HEK293 (cell line): ENCODE results near the gene KCNS1.

Experiments used
- CTCF ChIA-PET: fragments of 350-600 bp; formaldehyde crosslinking; extraction: SDS; loops from one replicate; lab custom pipeline; 2021; ENCODE audit warnings: antibody characterized with exemption; lab: Yijun Ruan, JAX
- POLR2A ChIA-PET: fragments of 300-600 bp; formaldehyde crosslinking; extraction: SDS; loops from one replicate; lab custom pipeline; 2020; ENCODE audit warnings: antibody characterized with exemption, inconsistent platforms; lab: Yijun Ruan, JAX
- H3K27ac ChIP-seq: fragments of 200-500 bp; sonication (Bioruptor generic); 2 replicates; pipeline ENCODE4 v1.5.1; 2014; ENCODE audit warnings: low read depth, low read length, control low read depth, inconsistent platforms; ENCODE audit errors: extremely low read depth
- H3K36me3 ChIP-seq, 2 experiments: fragments of 200-500 bp in 1 of 2; sonication (Bioruptor generic) in 1 of 2; 1 replicate in 1 of 2; 2 replicates in 1 of 2; pipeline ENCODE4 v1.5.1; 2014 to 2017; ENCODE audit warnings: inconsistent platforms in 2 of 2, low read length in 2 of 2; ENCODE audit not compliant: control insufficient read depth in 2 of 2, insufficient read depth in 1 of 2
- H3K4me1 ChIP-seq: fragments of 200-500 bp; sonication (Bioruptor generic); 2 replicates; pipeline ENCODE4 v1.5.1; 2014; ENCODE audit warnings: mild to moderate bottlenecking, low read length, inconsistent platforms; ENCODE audit not compliant: control insufficient read depth, insufficient read depth
- H3K4me3 ChIP-seq: 2 replicates; pipeline ENCODE4 v1.5.1; 2011; ENCODE audit warnings: low read depth, mild to moderate bottlenecking, control low read depth, low read length, moderate library complexity
- H3K9me3 ChIP-seq: fragments of 200-500 bp; sonication (Bioruptor generic); 2 replicates; pipeline ENCODE4 v1.5.1; 2014; ENCODE audit warnings: low read depth, low read length, inconsistent platforms; ENCODE audit not compliant: control insufficient read depth, insufficient read depth
- KLF1 ChIP-seq: fragments of 450-650 bp; formaldehyde crosslinking; IDR thresholded peaks from 2 replicates; pipeline ENCODE4 v1.5.1; 2016; ENCODE audit warnings: missing biosample characterization, missing genetic modification characterization
- KLF16 ChIP-seq: fragments of 450-650 bp; formaldehyde crosslinking; IDR thresholded peaks from 2 replicates; pipeline ENCODE4 v1.5.1; 2017; ENCODE audit warnings: missing biosample characterization, missing genetic modification characterization
- SETDB1 ChIP-seq: IDR thresholded peaks from one replicate; pipeline ENCODE4 v1.6.1; 2017; ENCODE audit warnings: mild to moderate bottlenecking, low read length, moderate library complexity, mixed read lengths; ENCODE audit not compliant: insufficient read length
- SP7 ChIP-seq: fragments of 450-650 bp; formaldehyde crosslinking; IDR thresholded peaks from 2 replicates; pipeline ENCODE4 v1.5.1; 2016; ENCODE audit warnings: missing biosample characterization, missing genetic modification characterization
- WT1 ChIP-seq: fragments of 450-650 bp; formaldehyde crosslinking; IDR thresholded peaks from 2 replicates; pipeline ENCODE4 v1.5.1; 2016; ENCODE audit warnings: missing biosample characterization, missing genetic modification characterization
- ZNF155 ChIP-seq: fragments of 450-650 bp; formaldehyde crosslinking; IDR thresholded peaks from 2 replicates; pipeline ENCODE4 v1.5.1; 2016; ENCODE audit warnings: missing biosample characterization, missing genetic modification characterization
- ZNF169 ChIP-seq: fragments of 450-650 bp; formaldehyde crosslinking; IDR thresholded peaks from 2 replicates; pipeline ENCODE4 v1.5.1; 2016; ENCODE audit warnings: missing biosample characterization, missing genetic modification characterization
- ZNF19 ChIP-seq: fragments of 450-650 bp; formaldehyde crosslinking; IDR thresholded peaks from 2 replicates; pipeline ENCODE4; 2016; ENCODE audit warnings: missing biosample characterization, missing genetic modification characterization, low read depth
- ZNF37A ChIP-seq: fragments of 450-650 bp; IDR thresholded peaks from 2 replicates; pipeline ENCODE4 v1.5.1; 2018; ENCODE audit warnings: missing biosample characterization, missing genetic modification characterization
- ZNF623 ChIP-seq: fragments of 450-650 bp; formaldehyde crosslinking; IDR thresholded peaks from 2 replicates; pipeline ENCODE4 v1.5.1; 2016; ENCODE audit warnings: missing biosample characterization, missing genetic modification characterization
- TF ChIP-seq, protein P1 (sequence below): fragments of 450-650 bp; formaldehyde crosslinking; IDR thresholded peaks from 2 replicates; pipeline ENCODE4 v1.5.1; 2016; ENCODE audit warnings: missing biosample characterization, missing genetic modification characterization
- TF ChIP-seq, protein P2 (sequence below): fragments of 450-650 bp; formaldehyde crosslinking; IDR thresholded peaks from 2 replicates; pipeline ENCODE4 v1.5.1; 2017; ENCODE audit warnings: missing biosample characterization, missing genetic modification characterization

Gene KCNS1

DNA sequence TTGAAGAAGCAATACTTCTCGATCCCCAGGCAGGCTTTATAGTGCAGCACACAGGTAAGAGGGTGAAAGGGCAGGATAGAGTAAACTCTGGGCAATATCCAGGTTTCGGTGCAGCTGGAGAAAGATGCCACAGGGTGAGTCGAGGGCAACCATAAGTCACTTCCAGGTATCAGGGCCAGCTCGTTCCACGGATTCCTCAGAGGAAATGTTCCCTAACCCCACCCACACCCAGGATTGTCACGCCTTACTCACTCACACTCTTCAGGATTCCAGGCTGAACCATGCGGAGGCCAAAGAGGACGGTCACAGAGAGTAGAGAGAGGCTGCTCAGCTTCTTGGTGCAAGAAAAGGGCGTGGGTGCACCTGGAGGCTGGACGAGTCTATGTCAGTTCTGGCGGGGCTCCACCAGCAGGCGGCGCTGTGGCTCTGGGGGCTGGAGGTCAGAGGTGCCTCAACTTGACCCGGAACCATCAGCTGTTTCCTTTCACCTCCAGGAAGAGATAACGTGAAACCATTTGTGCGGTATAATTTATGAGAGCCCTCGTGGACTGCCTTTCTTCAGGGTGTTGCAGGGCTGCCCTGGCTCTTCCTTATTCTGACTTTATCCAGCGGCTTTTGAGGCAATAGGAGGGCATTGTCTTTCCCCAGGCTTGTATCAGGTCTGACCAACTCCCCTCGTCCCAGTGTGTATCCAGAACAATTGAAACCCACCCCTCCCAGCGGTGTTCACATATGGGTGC, 37.8 kb upstream of the KCNS1 start (continued):
- TF ChIP-seq, protein P1, sequence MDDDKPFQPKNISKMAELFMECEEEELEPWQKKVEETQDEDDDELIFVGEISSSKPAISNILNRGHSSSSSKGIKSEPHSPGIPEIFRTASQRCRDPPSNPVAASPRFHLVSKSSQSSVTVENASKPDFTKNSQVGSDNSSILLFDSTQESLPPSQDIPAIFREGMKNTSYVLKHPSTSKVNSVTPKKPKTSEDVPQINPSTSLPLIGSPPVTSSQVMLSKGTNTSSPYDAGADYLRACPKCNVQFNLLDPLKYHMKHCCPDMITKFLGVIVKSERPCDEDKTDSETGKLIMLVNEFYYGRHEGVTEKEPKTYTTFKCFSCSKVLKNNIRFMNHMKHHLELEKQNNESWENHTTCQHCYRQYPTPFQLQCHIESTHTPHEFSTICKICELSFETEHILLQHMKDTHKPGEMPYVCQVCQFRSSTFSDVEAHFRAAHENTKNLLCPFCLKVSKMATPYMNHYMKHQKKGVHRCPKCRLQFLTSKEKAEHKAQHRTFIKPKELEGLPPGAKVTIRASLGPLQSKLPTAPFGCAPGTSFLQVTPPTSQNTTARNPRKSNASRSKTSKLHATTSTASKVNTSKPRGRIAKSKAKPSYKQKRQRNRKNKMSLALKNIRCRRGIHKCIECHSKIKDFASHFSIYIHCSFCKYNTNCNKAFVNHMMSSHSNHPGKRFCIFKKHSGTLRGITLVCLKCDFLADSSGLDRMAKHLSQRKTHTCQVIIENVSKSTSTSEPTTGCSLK (tag by site-specific recombination) = no peak

DNA sequence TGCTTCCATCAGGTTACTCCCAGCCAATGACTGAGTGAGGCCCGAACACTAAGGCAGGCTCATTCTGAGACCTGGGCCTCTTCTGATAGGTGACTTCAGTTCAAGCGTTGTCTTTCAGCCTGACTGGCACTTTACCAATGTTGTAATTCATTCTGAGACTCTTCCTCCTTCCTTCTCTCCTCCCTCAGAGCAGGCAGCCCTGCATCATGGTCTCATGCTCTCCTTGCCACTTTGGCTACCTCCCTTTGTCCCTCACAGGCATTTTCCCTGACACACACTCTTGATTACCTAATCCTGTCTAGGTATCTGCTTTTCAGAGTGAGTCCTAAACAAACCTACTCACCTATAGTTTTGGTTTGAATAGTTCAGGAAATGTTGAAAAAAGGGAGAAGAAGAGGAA, 36.0 kb upstream of the KCNS1 start:
- POLR2A ChIA-PET = no interaction called here

DNA sequence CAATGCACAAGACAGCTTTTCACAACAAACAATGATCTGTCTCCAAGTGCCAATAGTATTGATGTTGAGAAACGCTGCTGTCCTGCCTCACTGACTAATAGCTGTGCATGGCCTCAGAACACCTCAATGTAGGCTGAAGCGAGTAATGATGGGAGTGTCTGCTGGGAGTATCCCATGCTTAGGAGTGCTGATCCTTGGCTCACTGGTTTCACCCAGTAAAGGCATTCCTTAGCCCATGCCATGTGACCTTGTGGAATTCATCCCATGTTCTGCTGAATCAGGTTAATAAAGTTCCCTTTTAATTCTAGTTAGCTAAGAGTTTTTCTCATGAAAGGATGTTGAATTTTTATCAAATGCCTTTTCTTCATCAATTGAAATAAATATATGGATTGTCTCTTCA, 27.2 kb upstream of the KCNS1 start:
- TF ChIP-seq ZNF169 (tag by site-specific recombination) = no peak
- no peak for TF ChIP-seq ZNF155 (tag by site-specific recombination)
- TF ChIP-seq WT1 (tag by site-specific recombination) = 0 out of 2 replicates have a peak, but pooled peaks have one; percentile 33
- no peak for TF ChIP-seq KLF16 (tag by site-specific recombination)
- TF ChIP-seq ZNF37A (tag by site-specific recombination) = no peak
- TF ChIP-seq KLF1 = peak; percentile 54; the same call in 1 of the 2 replicates
- TF ChIP-seq, all 188 proteins: peak for 2
- H3K4me1 ChIP-seq = no peaks in the 10 kb centered on the region
- CTCF ChIA-PET = interaction anchor here (0.5 to 0.7 kb wide), 2 partner anchors 88 to 1125 kb away, joined by 3 to 4 read pairs; no protein-coding TSS in a partner anchor
- no peak overlapping the region for H3K27ac ChIP-seq
- H3K9me3 ChIP-seq = no peaks in the 10 kb centered on the region
- no peak overlapping the region for H3K4me3 ChIP-seq
- no peaks in the 10 kb centered on the region for H3K36me3 ChIP-seq
- POLR2A ChIA-PET = no interaction called here

More for the DNA sequence above, 36.0 kb upstream of the KCNS1 start:
- Histone ChIP-seq H3K27ac (no peak overlapping the region), H3K9me3 (no peaks in the 10 kb centered on the region), H3K4me3 (no peak overlapping the region), H3K36me3 (no peaks in the 10 kb centered on the region), H3K4me1 (no peaks in the 10 kb centered on the region)
- TF ChIP-seq ZNF19 (tag by site-specific recombination) (no peak), ZNF623 (tag by site-specific recombination) (no peak)
- CTCF ChIA-PET = interaction anchor here (0.9 to 1.0 kb wide), 2 partner anchors 154 to 157 kb away, joined by 3 to 4 read pairs; no protein-coding TSS in a partner anchor

DNA sequence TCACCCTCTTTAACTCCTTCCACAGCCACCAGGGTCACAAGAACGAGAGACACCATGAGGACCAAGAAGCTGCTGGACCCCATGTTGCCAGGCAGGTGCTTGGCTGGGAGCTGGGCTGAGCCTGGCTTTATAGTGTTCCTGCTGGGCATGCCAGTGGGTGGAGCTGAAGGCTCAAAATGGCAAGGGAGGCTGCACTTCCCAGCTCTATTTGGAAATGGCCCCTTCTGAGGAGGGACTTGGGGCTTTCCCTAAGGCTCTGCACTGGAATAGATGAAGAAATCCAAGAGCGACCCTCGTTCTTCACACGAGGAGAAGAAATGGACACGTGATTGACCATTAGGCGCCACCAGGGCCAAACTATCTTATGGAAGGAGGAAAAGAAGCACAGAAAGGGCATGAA, 23.4 kb upstream of the KCNS1 start, which contains the start of gene WFDC12:
TSS of gene WFDC12 (minus strand) at position 101 of the 400 bp plus-strand sequence. CDS start at position 83, 18 bp downstream.
- Histone ChIP-seq H3K4me1 (no peaks in the 10 kb centered on the region), H3K27ac (no peak within 1 kb of the TSS)

More for the DNA sequence above, 23.4 kb upstream of the KCNS1 start, which contains the start of gene WFDC12:
- CTCF ChIA-PET = interaction anchor here (1.0 to 2.4 kb wide), 2 partner anchors 12 to 166 kb away, joined by 4 to 8 read pairs; no protein-coding TSS in a partner anchor
- no peak within 1 kb of the TSS for H3K4me3 ChIP-seq
- no peaks in the 10 kb centered on the region for H3K9me3 ChIP-seq
- TF ChIP-seq SETDB1 = no peak
- TF ChIP-seq SP7 (tag by site-specific recombination) = no peak
- TF ChIP-seq, protein P2, sequence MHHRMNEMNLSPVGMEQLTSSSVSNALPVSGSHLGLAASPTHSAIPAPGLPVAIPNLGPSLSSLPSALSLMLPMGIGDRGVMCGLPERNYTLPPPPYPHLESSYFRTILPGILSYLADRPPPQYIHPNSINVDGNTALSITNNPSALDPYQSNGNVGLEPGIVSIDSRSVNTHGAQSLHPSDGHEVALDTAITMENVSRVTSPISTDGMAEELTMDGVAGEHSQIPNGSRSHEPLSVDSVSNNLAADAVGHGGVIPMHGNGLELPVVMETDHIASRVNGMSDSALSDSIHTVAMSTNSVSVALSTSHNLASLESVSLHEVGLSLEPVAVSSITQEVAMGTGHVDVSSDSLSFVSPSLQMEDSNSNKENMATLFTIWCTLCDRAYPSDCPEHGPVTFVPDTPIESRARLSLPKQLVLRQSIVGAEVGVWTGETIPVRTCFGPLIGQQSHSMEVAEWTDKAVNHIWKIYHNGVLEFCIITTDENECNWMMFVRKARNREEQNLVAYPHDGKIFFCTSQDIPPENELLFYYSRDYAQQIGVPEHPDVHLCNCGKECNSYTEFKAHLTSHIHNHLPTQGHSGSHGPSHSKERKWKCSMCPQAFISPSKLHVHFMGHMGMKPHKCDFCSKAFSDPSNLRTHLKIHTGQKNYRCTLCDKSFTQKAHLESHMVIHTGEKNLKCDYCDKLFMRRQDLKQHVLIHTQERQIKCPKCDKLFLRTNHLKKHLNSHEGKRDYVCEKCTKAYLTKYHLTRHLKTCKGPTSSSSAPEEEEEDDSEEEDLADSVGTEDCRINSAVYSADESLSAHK (tag by site-specific recombination) = no peak
- TF ChIP-seq, all 188 proteins: peak for 0
- no peaks in the 10 kb centered on the region for H3K36me3 ChIP-seq
- POLR2A ChIA-PET = no interaction called here
